B cell (primary cell): Measurements from ENCODE around the gene FRMD4A.

Source experiments
- CTCF ChIP-seq: fragments of 200-600 bp; IDR thresholded peaks from one replicate; pipeline ENCODE4 v1.8.0; 2022; ENCODE audit warnings: antibody characterized with exemption, mild to moderate bottlenecking
- EZH2 ChIP-seq: IDR thresholded peaks from 2 replicates; pipeline ENCODE4 v1.6.1; 2012; ENCODE audit warnings: borderline replicate concordance, low read depth, mild to moderate bottlenecking, moderate library complexity, low read length; ENCODE audit not compliant: insufficient read depth, poor library complexity, severe bottlenecking

GRCh38 chr10:13632884-13633440 lies 697.8 kb downstream of the FRMD4A start:
- no peak for TF ChIP-seq EZH2
- no peak for TF ChIP-seq CTCF
